Right cardiac atrium (tissue), 5 donors: ENCODE data around the gene IKBKE. TPM values are rescaled to one million over a fixed set of nuclear protein-coding genes. Genes with fewer than 3 reads are reported as not detected.

ENCODE experiments used
- ATAC-seq, 2 donors: fragments of 200-7000 bp; cut with Tn5 transposase; one replicate each; pipeline versions ENCODE4 v1.8.0 to v1.9.1; 2020; ENCODE audit warnings: moderate library complexity in 2 of 2, mild to moderate bottlenecking in 1 of 2
- DNase-seq, 3 donors: peaks; one replicate each; pipeline ENCODE4 v3.0.0-alpha.2; 2020
- H3K27ac ChIP-seq: one replicate; pipeline ENCODE4 v1.5.1; 2013; ENCODE audit warnings: mild to moderate bottlenecking, low read length, control low read depth, moderate library complexity
- H3K27me3 ChIP-seq: one replicate; pipeline ENCODE4 v1.6.1; 2013; ENCODE audit not compliant: control insufficient read depth, insufficient read depth
- H3K4me1 ChIP-seq: one replicate; pipeline ENCODE4 v1.6.1; 2013; ENCODE audit warnings: low read length; ENCODE audit not compliant: control insufficient read depth, insufficient read depth
- H3K4me3 ChIP-seq: one replicate; pipeline ENCODE4 v1.5.1; 2013; ENCODE audit warnings: low read length, control low read depth
- H3K9me3 ChIP-seq: one replicate; pipeline ENCODE4 v1.6.1; 2013; ENCODE audit warnings: low read length; ENCODE audit not compliant: control insufficient read depth
- WGBS: extraction: QIAGEN DNeasy Blood & Tissue Kit; methylation state at CpG from one replicate; pipeline ENCODE4 v1.1.7; 2013; 5-methylcytosine and 5-hydroxymethylcytosine counted together
- intact Hi-C, 4 donors: fragments of 100-400 bp; cut with DNase I; formaldehyde crosslinking; loops; one replicate each; pipeline versions ENCODE4 v1.11.0 to v1.14.0; 2022 to 2023
- polyA plus RNA-seq: library from polyadenylated mRNA; stranded (reverse); fragments of 200-250 nt; gene quantifications from one replicate; pipeline ENCODE4 v1.2.3, GENCODE V29; 2013
- total RNA-seq, 4 donors: library from RNA; stranded (reverse); fragmentation: NEBNext Ultra II Directional; extraction: Animal tissue kit (Norgen Biotek cat#: 25700); gene quantifications; one replicate each; pipeline ENCODE4 v1.2.1, GENCODE V29; 2021
- donor health status: healthy with polysubstance abuse.
- donor health status: DM: no; HTN: yes; CAD: no.
- donor health status: DM: no; HTN: no; CAD: no.
- donor health status: DM: no; HTN: yes; CAD: no; lungs with severe emphysema.
- donor health status: DM: yes; HTN: yes; CAD: no.

IKBKE gene
- total and polyA plus RNA-seq, 5 donors: 0.54 to 2.0 (median 1.4) TPM

GRCh38 chr1:206466840-206467649, 3.2 kb upstream of the IKBKE start:
- intact Hi-C loops: no loop called here
- H3K4me3 ChIP-seq: no peak overlapping the region
- no peak overlapping the region for H3K27ac ChIP-seq
- no peaks in the 10 kb centered on the region for H3K9me3 ChIP-seq
- peaks cover 9% of the 10 kb centered on the region for H3K4me1 ChIP-seq
- 37% methylated on average over 15 of the region's 15 CpGs for WGBS
- no peak for ATAC-seq
- H3K27me3 ChIP-seq: no peaks in the 10 kb centered on the region
- no peak for DNase-seq

DNA sequence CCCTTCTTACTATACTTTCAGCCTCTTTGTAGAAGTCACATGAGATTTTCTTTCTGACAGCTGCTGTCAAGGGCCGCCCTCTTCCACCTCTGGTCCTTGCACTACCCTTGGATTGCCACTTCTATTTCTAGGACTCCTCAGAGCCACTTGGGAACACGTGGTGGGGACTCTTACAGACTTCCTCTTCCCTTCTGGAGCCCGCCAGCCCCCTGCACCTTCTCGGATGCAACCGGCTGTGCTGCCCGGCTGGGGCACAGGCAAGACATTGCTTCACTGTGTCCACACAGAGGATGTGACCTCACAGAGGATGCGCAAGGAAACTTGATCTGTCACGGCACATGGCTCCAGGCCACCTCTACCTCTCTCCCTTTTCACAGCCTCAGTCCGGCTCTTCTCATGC, 2.4 kb upstream of the IKBKE start:
- ATAC-seq: peak; percentile 2 to 24
- Histone ChIP-seq H3K27ac (no peak overlapping the region), H3K4me3 (no peak overlapping the region), H3K9me3 (no peaks in the 10 kb centered on the region), H3K27me3 (no peaks in the 10 kb centered on the region), H3K4me1 (peaks cover 9% of the 10 kb centered on the region)
- no peak for DNase-seq
- 38% methylated on average over 9 of the region's 9 CpGs for WGBS
- intact Hi-C loops: no loop called here

- DNase-seq (no peak), ATAC-seq (no peak)
- H3K4me1 ChIP-seq: peaks cover 9% of the 10 kb centered on the region
- no peak overlapping the region for H3K27ac ChIP-seq
- WGBS: 73% methylated on average over 3 of the region's 3 CpGs
- no peak overlapping the region for H3K4me3 ChIP-seq
- no peaks in the 10 kb centered on the region for H3K27me3 ChIP-seq
- intact Hi-C loops: no loop called here
- H3K9me3 ChIP-seq: no peaks in the 10 kb centered on the region
Measured at GRCh38 chr1:206468571-206468970, 1.7 kb upstream of the IKBKE start.

DNA sequence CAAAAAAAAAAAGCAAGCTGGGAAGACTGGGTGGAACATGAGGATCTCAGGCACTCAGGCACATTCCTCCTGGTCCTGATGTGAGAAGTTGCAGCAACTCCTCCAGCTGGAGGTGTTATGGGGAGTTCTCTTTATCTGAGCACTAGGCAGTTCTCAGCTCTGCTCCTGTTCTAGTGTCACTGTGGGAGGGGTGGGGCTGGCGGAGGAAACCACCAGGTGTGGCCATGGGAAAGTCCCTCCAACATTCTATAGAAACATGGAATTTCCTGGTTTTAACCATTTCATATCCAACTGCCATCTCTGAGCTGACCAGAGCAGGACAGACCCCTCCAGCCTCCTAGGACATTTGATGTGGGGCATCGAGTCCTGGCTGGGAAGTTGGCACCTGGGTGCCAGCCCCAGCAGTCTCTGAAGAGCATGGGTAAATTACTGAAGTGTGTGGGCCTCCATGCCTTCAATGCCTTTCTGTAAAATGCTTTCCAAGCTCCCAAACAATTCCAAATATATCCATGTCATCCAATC, 804 bp upstream of the IKBKE start:
- no peaks in the 10 kb centered on the region for H3K9me3 ChIP-seq
- H3K4me1 ChIP-seq: peaks cover 7% of the 10 kb centered on the region
- intact Hi-C loops: no loop called here
- ATAC-seq (no peak), DNase-seq (no peak)
- H3K27me3 ChIP-seq: no peaks in the 10 kb centered on the region
- no peak overlapping the region for H3K27ac ChIP-seq
- WGBS: 69% methylated on average over 2 of the region's 2 CpGs
- H3K4me3 ChIP-seq: no peak overlapping the region

DNA sequence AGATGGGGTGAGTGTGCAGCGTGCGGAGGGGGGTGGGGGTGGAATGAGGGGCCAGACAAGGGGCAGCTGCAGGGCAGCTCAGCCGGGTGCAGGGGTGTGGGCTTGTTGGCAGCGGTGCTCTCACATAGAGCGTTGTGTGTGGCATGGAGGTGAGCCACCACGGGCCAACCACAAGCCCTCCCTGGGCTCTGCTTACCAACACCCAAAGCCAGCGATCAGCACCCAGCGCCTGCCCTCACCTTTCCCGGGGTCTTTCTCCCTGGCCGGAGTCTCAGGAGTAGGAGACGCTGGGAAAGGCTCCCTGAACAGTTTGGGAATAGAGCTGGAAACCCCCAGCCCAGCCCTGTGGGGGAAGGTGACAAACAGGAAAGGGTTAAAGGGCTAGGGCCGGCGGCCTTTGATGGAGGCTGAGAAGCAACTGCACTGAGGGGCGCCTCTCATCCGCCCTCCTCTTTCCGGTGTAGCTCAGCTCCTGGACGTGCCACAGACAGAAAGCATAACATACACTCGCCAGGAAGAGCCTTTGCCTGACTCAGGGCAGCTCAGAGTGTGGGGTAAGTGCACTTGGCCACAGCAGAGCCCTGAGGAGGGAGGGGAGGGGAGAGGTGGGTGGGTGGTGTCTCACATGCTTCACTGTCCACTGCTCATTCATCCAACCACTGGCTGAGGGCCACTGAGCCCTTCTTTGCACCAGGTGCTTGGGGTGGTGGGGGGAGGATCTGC, 577 bp downstream of the IKBKE start:
- peak; percentile 42 to 73 for ATAC-seq

GRCh38 chr1:206471415-206471801, 1.1 kb downstream of the IKBKE start:
- H3K9me3 ChIP-seq: no peaks in the 10 kb centered on the region
- no peak for ATAC-seq
- 67% methylated on average over 7 of the region's 7 CpGs for WGBS
- no peak overlapping the region for H3K27ac ChIP-seq
- H3K27me3 ChIP-seq: no peaks in the 10 kb centered on the region
- H3K4me1 ChIP-seq: peaks cover 7% of the 10 kb centered on the region
- no peak overlapping the region for H3K4me3 ChIP-seq
- DNase-seq: no peak
- intact Hi-C loops: loop anchor here in 1 of 4 donors (10.0 kb wide), 1 partner anchor 433 kb away; no protein-coding TSS in a partner anchor

More for the DNA sequence above, 577 bp downstream of the IKBKE start:
- Histone ChIP-seq H3K4me3 (peak overlapping the region; percentile 48), H3K27ac (no peak overlapping the region), H3K4me1 (peaks cover 7% of the 10 kb centered on the region), H3K27me3 (no peaks in the 10 kb centered on the region), H3K9me3 (no peaks in the 10 kb centered on the region)
- WGBS: 2% methylated on average over 18 of the region's 18 CpGs
- intact Hi-C loops: loop anchor here in 1 of 4 donors (10.0 kb wide), 1 partner anchor 434 kb away; no protein-coding TSS in a partner anchor
- peak in 2 of 3 donors; percentile 19 to 67 for DNase-seq

- H3K4me1 ChIP-seq: peaks cover 7% of the 10 kb centered on the region
- H3K4me3 ChIP-seq: no peak overlapping the region
- H3K27me3 ChIP-seq: no peaks in the 10 kb centered on the region
- no peak for ATAC-seq
- no peaks in the 10 kb centered on the region for H3K9me3 ChIP-seq
- WGBS: 91% methylated on average over 2 of the region's 2 CpGs
- no peak for DNase-seq
- H3K27ac ChIP-seq: no peak overlapping the region
- intact Hi-C loops: loop anchor here in 1 of 4 donors (10.0 kb wide), 1 partner anchor 433 kb away; no protein-coding TSS in a partner anchor
Measured at GRCh38 chr1:206472024-206472423, 1.7 kb downstream of the IKBKE start.

DNA sequence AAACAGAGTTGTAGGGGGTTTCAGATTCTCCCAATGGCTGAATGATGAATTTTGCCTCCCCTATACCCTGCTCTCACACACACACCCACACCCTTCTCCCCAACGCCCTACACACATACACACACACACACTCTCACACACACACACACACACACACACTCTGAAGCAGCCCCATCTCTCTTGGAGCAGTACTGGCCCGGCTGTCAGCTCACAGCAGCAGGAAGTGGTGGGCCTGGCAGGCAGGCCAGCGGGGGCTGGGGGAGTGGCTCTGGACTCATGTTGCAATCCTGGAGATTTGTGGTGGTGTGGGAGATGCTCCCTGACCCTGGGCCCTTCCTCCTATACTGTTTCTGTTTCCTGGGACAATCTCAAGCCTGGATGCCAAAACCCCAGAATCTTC, 2.2 kb downstream of the IKBKE start:
- intact Hi-C loops: loop anchor here in 1 of 4 donors (10.0 kb wide), 1 partner anchor 432 kb away; no protein-coding TSS in a partner anchor
- 30% methylated on average over 3 of the region's 3 CpGs for WGBS
- DNase-seq (peak in 1 of 3 donors; percentile 48), ATAC-seq (peak; percentile 5 to 20)
- H3K27me3 ChIP-seq: no peaks in the 10 kb centered on the region
- peaks cover 4% of the 10 kb centered on the region for H3K4me1 ChIP-seq
- H3K27ac ChIP-seq: no peak overlapping the region
- no peak overlapping the region for H3K4me3 ChIP-seq
- no peaks in the 10 kb centered on the region for H3K9me3 ChIP-seq

GRCh38 chr1:206472886-206473285, 2.6 kb downstream of the IKBKE start:
- ATAC-seq: no peak
- 66% methylated on average over 5 of the region's 5 CpGs for WGBS
- H3K4me3 ChIP-seq: no peak overlapping the region

DNA sequence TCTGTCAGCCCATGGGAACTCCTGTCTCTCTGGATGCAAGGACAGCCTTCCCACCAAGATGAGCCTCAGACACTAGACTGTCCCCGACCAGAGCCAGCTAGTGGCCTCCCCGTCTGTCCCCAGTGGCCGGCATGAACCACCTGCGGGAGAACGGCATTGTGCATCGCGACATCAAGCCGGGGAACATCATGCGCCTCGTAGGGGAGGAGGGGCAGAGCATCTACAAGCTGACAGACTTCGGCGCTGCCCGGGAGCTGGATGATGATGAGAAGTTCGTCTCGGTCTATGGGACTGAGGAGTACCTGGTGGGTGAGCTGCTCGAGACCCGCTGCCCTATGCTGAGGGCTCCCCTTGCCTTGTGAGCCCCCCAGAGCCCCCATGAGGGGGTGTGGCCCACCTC, 5.8 kb downstream of the IKBKE start:
- H3K4me1 ChIP-seq: no peaks in the 10 kb centered on the region
- intact Hi-C loops: loop anchor here in 2 of 4 donors (5.0 to 10.0 kb wide), 2 partner anchors 106 to 429 kb away; no protein-coding TSS in a partner anchor
- H3K9me3 ChIP-seq: no peaks in the 10 kb centered on the region
- 94% methylated on average over 17 of the region's 17 CpGs for WGBS
- no peak for ATAC-seq
- H3K27ac ChIP-seq: no peak overlapping the region
- no peak overlapping the region for H3K4me3 ChIP-seq
- DNase-seq: no peak
- H3K27me3 ChIP-seq: no peaks in the 10 kb centered on the region

More at GRCh38 chr1:206472886-206473285, 2.6 kb downstream of the IKBKE start:
- Histone ChIP-seq H3K27me3 (no peaks in the 10 kb centered on the region), H3K9me3 (no peaks in the 10 kb centered on the region), H3K27ac (no peak overlapping the region), H3K4me1 (no peaks in the 10 kb centered on the region)
- intact Hi-C loops: loop anchor here in 1 of 4 donors (10.0 kb wide), 1 partner anchor 432 kb away; no protein-coding TSS in a partner anchor
- DNase-seq: no peak
